OCI-LY7 (cell line): ENCODE data around the gene TSPAN31. TPM values are rescaled to one million over a fixed set of nuclear protein-coding genes. Genes with fewer than 3 reads are reported as not detected.
A peak's percentile ranks its signal among the peaks of the same experiment; 100 is the strongest.

Experiments
- Bru-seq: library from RNA; stranded (reverse); fragments of 400-500 nt; gene quantifications from one replicate; lab custom pipeline; 2021; lab: Mats Ljungman, UMichigan
- BruChase-seq, 2 experiments: library from RNA; stranded (reverse); fragments of 400-500 nt; gene quantifications; one replicate each; lab custom pipeline; 2021; lab: Mats Ljungman, UMichigan
- BruUV-seq: library from RNA; stranded (reverse); fragments of 400-500 nt; replicated peaks from 2 replicates; lab custom pipeline; 2021; lab: Mats Ljungman, UMichigan
- CTCF ChIA-PET: fragments of 300-600 bp; sonication (Branson Sonifier 250); formaldehyde crosslinking; loops from one replicate; lab custom pipeline; 2022; ENCODE audit warnings: antibody characterized with exemption; ENCODE audit not compliant: unreplicated experiment; lab: Charles Lee
- POLR2A ChIA-PET: fragments of 300-600 bp; sonication (Branson Sonifier 250); formaldehyde crosslinking; loops from one replicate; lab custom pipeline; 2022; ENCODE audit warnings: antibody characterized with exemption; lab: Charles Lee
- DNase-seq: peaks from one replicate; pipeline ENCODE4 v3.0.0-alpha.2; 2015; ENCODE audit warnings: low spot score
- H2AFZ ChIP-seq: fragments of 200-600 bp; sonication (generic), shearing (Covaris generic); 2 replicates; pipeline ENCODE4 v1.6.1; 2014; ENCODE audit warnings: mild to moderate bottlenecking, antibody characterized with exemption, low read length, moderate library complexity
- H3K27ac ChIP-seq: fragments of 200-600 bp; sonication (generic); 2 replicates; pipeline ENCODE4 v1.5.1; 2014; ENCODE audit warnings: mixed run types, low read depth, mild to moderate bottlenecking, moderate library complexity, low read length, inconsistent platforms; ENCODE audit not compliant: poor library complexity, severe bottlenecking
- H3K36me3 ChIP-seq: fragments of 200-600 bp; sonication (generic); 2 replicates; pipeline ENCODE4 v1.6.1; 2014; ENCODE audit warnings: mild to moderate bottlenecking, antibody characterized with exemption, low read length, moderate library complexity, mixed read lengths; ENCODE audit not compliant: insufficient read depth
- H3K4me1 ChIP-seq: fragments of 200-600 bp; sonication (generic); 2 replicates; pipeline ENCODE4 v1.5.1; 2014; ENCODE audit warnings: mild to moderate bottlenecking, low read length; ENCODE audit not compliant: insufficient read depth, poor library complexity, severe bottlenecking
- H3K4me2 ChIP-seq: fragments of 200-600 bp; sonication (generic); 2 replicates; pipeline ENCODE4 v1.6.1; 2014; ENCODE audit warnings: mild to moderate bottlenecking, low read length
- H3K4me3 ChIP-seq: fragments of 200-600 bp; sonication (generic); 2 replicates; pipeline ENCODE4 v1.5.1; 2014; ENCODE audit warnings: mild to moderate bottlenecking, low read depth, low read length; ENCODE audit not compliant: poor library complexity, severe bottlenecking
- H3K79me2 ChIP-seq: fragments of 200-600 bp; sonication (generic); 2 replicates; pipeline ENCODE4 v1.6.1; 2016; ENCODE audit warnings: low read depth, mild to moderate bottlenecking, low read length, moderate library complexity, mixed read lengths; ENCODE audit not compliant: insufficient read depth
- H3K9me2 ChIP-seq: fragments of 200-600 bp; sonication (generic); 2 replicates; pipeline ENCODE4 v1.6.1; 2016; ENCODE audit warnings: mild to moderate bottlenecking, low read length, mixed read lengths; ENCODE audit not compliant: insufficient read depth
- H3K9me3 ChIP-seq: fragments of 200-600 bp; sonication (generic); 2 replicates; pipeline ENCODE4 v1.6.1; 2014; ENCODE audit warnings: mild to moderate bottlenecking, mixed run types, low read length, mixed read lengths
- H4K20me1 ChIP-seq: fragments of 200-600 bp; sonication (generic); 2 replicates; pipeline ENCODE4 v1.6.1; 2014; ENCODE audit warnings: mild to moderate bottlenecking, antibody characterized with exemption, low read length, moderate library complexity, mixed read lengths; ENCODE audit not compliant: insufficient read depth
- CTCF ChIP-seq: fragments of 200-600 bp; sonication (generic); conservative IDR thresholded peaks from 2 replicates; pipeline ENCODE4 v1.5.1; 2014; ENCODE audit warnings: mild to moderate bottlenecking, antibody characterized with exemption, low read length, moderate library complexity, mixed read lengths
- EZH2phosphoT487 ChIP-seq: fragments of 200-600 bp; sonication (generic); IDR thresholded peaks from 2 replicates; pipeline ENCODE4 v1.6.1; 2018; ENCODE audit warnings: low read depth, borderline replicate concordance, mild to moderate bottlenecking, mixed run types, antibody characterized with exemption, low read length, moderate library complexity, mixed read lengths
- intact Hi-C: fragments of 100-400 bp; cut with micrococcal nuclease; formaldehyde crosslinking; loops from one replicate; pipeline ENCODE4 v1.10.0; 2022; ENCODE audit not compliant: unreplicated experiment
- long read RNA-seq: library from polyadenylated mRNA; stranded (forward); transcript quantifications from one replicate; pipeline ENCODE4 v2.0.0, GENCODE V29; 2022
- total RNA-seq, 2 experiments: library from RNA; depleted of rRNA in 1 of 2; stranded (reverse); fragments of >200 nt in 1 of 2; shearing (Covaris generic) in 1 of 2; gene quantifications; 2 replicates each; pipeline ENCODE4 v1.2.3, GENCODE V29; 2014 to 2022

Gene TSPAN31, protein sequence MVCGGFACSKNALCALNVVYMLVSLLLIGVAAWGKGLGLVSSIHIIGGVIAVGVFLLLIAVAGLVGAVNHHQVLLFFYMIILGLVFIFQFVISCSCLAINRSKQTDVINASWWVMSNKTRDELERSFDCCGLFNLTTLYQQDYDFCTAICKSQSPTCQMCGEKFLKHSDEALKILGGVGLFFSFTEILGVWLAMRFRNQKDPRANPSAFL
- 0.80 and 2.4 TPM in 2 replicates for total RNA-seq (2014; rRNA removed; shearing (Covaris generic))
- total RNA-seq (2022): 6.3 and 6.4 TPM in 2 replicates
- Bru-seq, nascent RNA: percentile 36 among the genes with signal in this experiment
- percentile 29 among the genes with signal in this experiment for BruChase-seq, experiment 1, labeled RNA remaining after a 6-hour chase
- BruChase-seq, experiment 2, labeled RNA remaining after a 2-hour chase: percentile 39 among the genes with signal in this experiment
- long read RNA-seq, transcript TSPAN31-201 (6 exons, 1,849 nt): major isoform, 8 of 13 reads
- long read RNA-seq, partial matches to known transcripts: 3 of 13 reads
- long read RNA-seq, other reads (novel, unspliced or antisense): 2 of 13 reads

DNA sequence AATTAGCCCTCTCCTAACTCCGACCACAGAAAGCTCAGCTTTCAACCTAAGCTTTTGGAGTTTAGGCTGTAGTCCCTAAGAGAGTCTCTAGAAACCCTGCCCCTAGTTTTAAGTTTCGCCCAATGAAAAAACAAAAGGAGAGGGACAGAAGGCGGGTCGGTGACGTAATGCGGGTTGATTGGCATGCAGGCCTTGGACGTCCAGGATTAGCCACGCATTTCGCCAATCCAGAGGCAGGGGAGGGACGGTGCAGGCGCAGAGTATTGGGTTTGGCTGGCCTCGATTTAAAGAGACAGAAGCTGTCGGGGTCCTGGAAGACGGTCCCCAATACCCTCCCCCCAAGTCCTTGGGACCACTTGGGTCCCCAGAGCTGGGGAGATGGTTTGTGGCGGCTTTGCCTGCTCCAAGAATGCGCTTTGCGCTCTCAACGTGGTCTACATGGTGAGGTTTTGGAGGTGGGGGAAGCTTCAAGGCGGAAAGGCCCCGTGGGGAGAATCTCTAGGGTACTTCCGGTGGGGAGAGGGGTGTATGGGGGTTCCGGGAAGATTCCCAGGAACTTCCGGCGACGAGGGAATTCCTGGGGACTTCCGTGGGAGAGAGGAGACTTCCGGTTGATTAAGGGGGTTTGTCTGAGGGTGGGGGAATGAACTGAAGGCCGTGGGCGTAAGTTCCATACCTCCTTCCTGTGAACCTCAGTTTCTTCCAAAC is at the start of gene TSPAN31:
Gene TSPAN31 (plus strand): TSS at position 263 of the 708 bp plus-strand sequence. CDS start 116 bp downstream, at position 379.
- Histone ChIP-seq H3K9me2 (no peaks in the 10 kb centered on the region), H3K4me3 (peak within 1 kb of the TSS; percentile 44), H3K4me1 (peaks cover 40% of the 10 kb centered on the region), H3K79me2 (peaks cover 20% of the 10 kb centered on the region), H3K36me3 (peaks cover 49% of the 10 kb centered on the region), H3K27ac (no peak within 1 kb of the TSS), H3K4me2 (peak within 1 kb of the TSS; percentile 45), H2AFZ (peak within 1 kb of the TSS; percentile 48; the same call in 1 of the 2 replicates), H4K20me1 (no peaks in the 10 kb centered on the region), H3K9me3 (no peaks in the 10 kb centered on the region)
- DNase-seq: peak; percentile 79
- no peak for TF ChIP-seq EZH2phosphoT487
- no TSS peak for BruUV-seq
- intact Hi-C loops: loop anchor here (5.0 kb wide), 1 partner anchor 268 kb away; the partner anchor contains the start of gene ARHGAP9
- POLR2A ChIA-PET: interaction anchor here (0.6 to 1.4 kb wide), 5 partner anchors 9 to 154 kb away, joined by 3 to 4 read pairs (median 3); partner anchors contain the start of gene PIP4K2C
- CTCF ChIA-PET: interaction anchor here (0.5 kb wide), 1 partner anchor 26 kb away, joined by 3 read pairs; no protein-coding TSS in a partner anchor

- Histone ChIP-seq H3K9me2 (no peaks in the 10 kb centered on the region), H3K4me1 (peaks cover 19% of the 10 kb centered on the region), H2AFZ (no peak overlapping the region), H3K36me3 (peaks cover 32% of the 10 kb centered on the region), H3K27ac (no peak overlapping the region), H3K9me3 (no peaks in the 10 kb centered on the region; the same call in 1 of the 2 replicates), H3K4me3 (no peak overlapping the region), H3K4me2 (no peak overlapping the region), H4K20me1 (no peaks in the 10 kb centered on the region), H3K79me2 (peaks cover 9% of the 10 kb centered on the region; the same call in 1 of the 2 replicates)
- BruUV-seq: no TSS peak
- CTCF ChIA-PET: no interaction called here
- POLR2A ChIA-PET: no interaction called here
- no peak for TF ChIP-seq EZH2phosphoT487
- no peak for TF ChIP-seq CTCF
- intact Hi-C loops: loop anchor here (2.0 kb wide), 1 partner anchor 15 kb away; no protein-coding TSS in a partner anchor
- DNase-seq: no peak
Measured at GRCh38 chr12:57695770-57696432, 48.9 kb upstream of the TSPAN31 start.
